A549 (cell line): ENCODE data around the gene DSCAM.

Source experiments
- EHMT2 ChIP-seq: fragments of 200-600 bp; sonication (generic); IDR thresholded peaks from 2 replicates; pipeline ENCODE4 v1.6.1; 2016; ENCODE audit warnings: antibody characterized with exemption, low read depth, mild to moderate bottlenecking, moderate library complexity
- GATA3 ChIP-seq: IDR thresholded peaks from 2 replicates; pipeline ENCODE4 v1.6.1; 2012; ENCODE audit warnings: borderline replicate concordance
- POLR2A ChIP-seq: IDR thresholded peaks from 2 replicates; pipeline ENCODE4 v1.6.1; 2012; ENCODE audit warnings: mild to moderate bottlenecking, low read length
- TP53 ChIP-seq: fragments of 250-450 bp; sonication (Bioruptor Pico); IDR thresholded peaks from 2 replicates; pipeline ENCODE4 v1.5.0; 2021; ENCODE audit warnings: mild to moderate bottlenecking, moderate library complexity
- ZNF302 ChIP-seq: fragments of 250-450 bp; sonication (Bioruptor Pico); IDR thresholded peaks from 2 replicates; pipeline ENCODE4 v1.9.0; 2021; ENCODE audit warnings: inconsistent platforms, mild to moderate bottlenecking, moderate library complexity
- TF ChIP-seq, protein P1 (sequence below): fragments of >200 bp; sonication (Bioruptor Twin); formaldehyde crosslinking; IDR thresholded peaks from 3 replicates; pipeline ENCODE4 v1.5.1; 2016
- TF ChIP-seq, protein P2 (sequence below): IDR thresholded peaks from 2 replicates; pipeline ENCODE4 v1.6.1; 2012
- TF ChIP-seq, protein P3 (sequence below): fragments of 450-650 bp; IDR thresholded peaks from 2 replicates; pipeline ENCODE4 v1.6.1; 2014; ENCODE audit warnings: antibody characterized with exemption

DNA sequence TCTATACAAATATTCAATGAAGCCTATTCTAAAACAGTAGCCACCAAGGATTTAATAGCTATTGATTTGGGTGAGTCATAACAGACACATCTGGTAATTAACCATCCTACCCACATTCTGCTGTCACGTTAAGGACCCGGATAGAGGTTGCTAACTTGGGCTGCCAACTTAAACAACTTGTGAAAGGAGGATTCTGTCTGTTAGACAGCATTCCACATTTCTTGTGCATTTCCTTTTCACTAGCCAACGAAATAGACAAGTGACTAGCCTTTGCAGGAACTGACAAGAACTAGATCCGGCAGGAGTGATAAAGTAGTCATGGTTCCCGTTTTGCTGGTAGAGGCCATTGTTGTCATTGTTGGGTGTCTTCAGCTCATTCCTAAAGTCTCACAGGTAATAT is 9.5 kb downstream of the DSCAM start:
- TF ChIP-seq, protein P1, sequence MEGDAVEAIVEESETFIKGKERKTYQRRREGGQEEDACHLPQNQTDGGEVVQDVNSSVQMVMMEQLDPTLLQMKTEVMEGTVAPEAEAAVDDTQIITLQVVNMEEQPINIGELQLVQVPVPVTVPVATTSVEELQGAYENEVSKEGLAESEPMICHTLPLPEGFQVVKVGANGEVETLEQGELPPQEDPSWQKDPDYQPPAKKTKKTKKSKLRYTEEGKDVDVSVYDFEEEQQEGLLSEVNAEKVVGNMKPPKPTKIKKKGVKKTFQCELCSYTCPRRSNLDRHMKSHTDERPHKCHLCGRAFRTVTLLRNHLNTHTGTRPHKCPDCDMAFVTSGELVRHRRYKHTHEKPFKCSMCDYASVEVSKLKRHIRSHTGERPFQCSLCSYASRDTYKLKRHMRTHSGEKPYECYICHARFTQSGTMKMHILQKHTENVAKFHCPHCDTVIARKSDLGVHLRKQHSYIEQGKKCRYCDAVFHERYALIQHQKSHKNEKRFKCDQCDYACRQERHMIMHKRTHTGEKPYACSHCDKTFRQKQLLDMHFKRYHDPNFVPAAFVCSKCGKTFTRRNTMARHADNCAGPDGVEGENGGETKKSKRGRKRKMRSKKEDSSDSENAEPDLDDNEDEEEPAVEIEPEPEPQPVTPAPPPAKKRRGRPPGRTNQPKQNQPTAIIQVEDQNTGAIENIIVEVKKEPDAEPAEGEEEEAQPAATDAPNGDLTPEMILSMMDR = no peak
- TF ChIP-seq EHMT2 (no peak), ZNF302 (CRISPR knock-in tag) (no peak), GATA3 (no peak), POLR2A (no peak), TP53 (CRISPR knock-in tag) (no peak)
- TF ChIP-seq, protein P2, sequence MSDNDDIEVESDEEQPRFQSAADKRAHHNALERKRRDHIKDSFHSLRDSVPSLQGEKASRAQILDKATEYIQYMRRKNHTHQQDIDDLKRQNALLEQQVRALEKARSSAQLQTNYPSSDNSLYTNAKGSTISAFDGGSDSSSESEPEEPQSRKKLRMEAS = no peak
- TF ChIP-seq, protein P3, sequence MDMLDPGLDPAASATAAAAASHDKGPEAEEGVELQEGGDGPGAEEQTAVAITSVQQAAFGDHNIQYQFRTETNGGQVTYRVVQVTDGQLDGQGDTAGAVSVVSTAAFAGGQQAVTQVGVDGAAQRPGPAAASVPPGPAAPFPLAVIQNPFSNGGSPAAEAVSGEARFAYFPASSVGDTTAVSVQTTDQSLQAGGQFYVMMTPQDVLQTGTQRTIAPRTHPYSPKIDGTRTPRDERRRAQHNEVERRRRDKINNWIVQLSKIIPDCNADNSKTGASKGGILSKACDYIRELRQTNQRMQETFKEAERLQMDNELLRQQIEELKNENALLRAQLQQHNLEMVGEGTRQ = no peak
